Inflammatory macrophage (primary cell): ENCODE data around the gene HDAC6.
"Not testable (repeated sequence)": the region's sequence is repeated elsewhere in the genome, so short reads cannot be mapped to it uniquely, and the experiment has no call there.

Experiments used
- DNase-seq, 2 donors: peaks; one replicate each; pipeline ENCODE4 v3.0.0-alpha.2; 2020 to 2022

HDAC6 gene

DNA sequence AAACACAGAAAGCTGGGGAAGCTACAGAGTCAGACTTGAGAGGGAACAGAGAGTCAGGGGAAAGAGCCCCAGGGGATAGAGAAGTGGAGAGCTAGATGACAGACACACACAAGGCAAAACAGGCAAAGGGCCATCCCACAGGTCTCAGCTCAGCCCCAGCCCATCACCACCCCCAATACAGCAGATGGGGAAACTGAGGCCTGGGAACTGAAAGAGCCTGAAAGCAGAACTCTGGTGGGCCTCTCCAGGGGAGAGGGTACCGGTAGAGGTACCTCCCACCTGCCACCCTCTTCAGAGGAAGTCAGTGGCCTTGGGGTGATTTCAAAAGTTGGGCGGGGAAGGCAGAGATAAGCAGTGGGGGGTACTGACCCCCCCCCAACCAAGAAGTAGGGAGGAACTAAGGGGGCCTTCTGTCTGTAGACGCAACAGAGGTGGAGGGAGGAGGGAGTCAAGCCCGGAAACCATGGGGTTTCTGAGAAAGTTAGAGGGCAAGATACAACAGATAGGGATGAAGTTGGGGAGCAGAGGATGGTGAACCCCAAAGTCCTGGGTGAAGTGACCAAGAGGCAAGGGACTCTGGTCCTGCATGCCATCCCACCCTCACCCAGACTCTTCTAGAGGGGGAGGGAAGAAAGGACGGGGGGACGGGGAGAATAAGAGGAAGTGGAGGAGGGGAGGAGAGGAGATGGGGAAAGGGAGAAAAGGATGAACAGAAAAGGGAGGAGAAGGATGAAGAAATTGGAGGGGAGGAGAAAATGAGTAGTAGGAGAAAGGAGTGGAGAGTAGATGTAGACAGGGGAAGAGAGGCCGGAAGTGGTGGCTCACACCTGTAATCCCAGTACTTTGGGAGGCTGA is 12.3 kb upstream of the HDAC6 start:
- no peak for DNase-seq

- no peak for DNase-seq
These were observed 11.4 kb upstream of the HDAC6 start for GRCh38 chrX:48790477-48790876.

GRCh38 chrX:48791063-48791820 is 10.6 kb upstream of the HDAC6 start:
- DNase-seq, result no peak

GRCh38 chrX:48792219-48792618 is 9.6 kb upstream of the HDAC6 start:
- no peak for DNase-seq

DNA sequence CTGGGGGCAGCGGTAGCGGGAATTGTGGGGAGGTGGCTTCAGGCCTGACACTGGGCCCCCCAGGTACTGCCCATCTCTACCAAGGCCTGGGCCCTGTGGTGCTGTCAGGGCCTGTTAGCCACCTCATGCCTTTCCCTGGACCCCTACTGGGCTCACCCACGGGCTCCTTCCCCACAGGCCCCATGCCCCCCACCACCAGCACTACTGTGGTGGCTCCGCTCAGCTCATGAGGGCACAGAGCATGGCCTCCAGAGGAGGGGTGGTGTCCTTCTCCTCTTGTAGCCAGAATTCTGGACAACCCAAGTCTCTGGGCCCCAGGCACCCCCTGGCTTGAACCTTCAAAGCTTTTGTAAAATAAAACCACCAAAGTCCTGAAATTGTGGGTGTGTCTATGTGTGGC is 7.9 kb upstream of the HDAC6 start:
- DNase-seq, result no peak

- DNase-seq, result peak in 1 of 2 donors; percentile 9
These were observed 7.4 kb upstream of the HDAC6 start for GRCh38 chrX:48794340-48794910.

DNA sequence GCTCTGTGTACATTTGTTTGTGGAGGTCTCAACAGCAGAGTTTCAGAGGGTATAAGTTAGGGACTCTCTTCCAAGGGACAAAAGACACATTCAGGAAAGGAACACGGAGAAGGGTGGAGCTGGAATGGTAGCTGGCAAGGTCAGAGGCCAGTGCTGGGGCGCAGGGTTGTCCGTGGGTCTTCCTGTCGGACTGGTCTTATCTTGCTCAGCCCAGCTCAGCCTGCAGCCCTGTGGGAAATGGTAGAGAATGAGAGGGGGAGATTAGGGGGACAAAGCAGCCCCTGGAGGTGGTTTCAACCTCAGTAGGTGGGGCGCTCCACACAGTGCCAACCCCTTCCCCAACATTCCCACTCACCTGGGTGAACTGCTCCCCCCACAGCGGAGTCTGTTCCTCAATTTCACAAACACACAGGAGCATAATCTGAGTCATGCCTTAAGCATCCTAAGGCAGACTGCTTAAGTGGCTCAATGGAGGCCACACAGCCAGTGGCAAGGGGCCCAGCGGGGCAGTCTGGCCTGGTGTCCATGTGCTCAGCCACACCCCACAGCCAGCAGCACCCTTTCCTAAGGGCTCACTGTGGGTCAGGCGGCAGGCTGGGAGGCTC is 6.9 kb upstream of the HDAC6 start:
- no peak for DNase-seq

GRCh38 chrX:48798318-48798717 is 3.5 kb upstream of the HDAC6 start:
- DNase-seq, result no peak

GRCh38 chrX:48800574-48801279 is 1.1 kb upstream of the HDAC6 start:
- peak; percentile 46 to 48 for DNase-seq

GRCh38 chrX:48802089-48802904 is 430 bp downstream of the HDAC6 start:
- DNase-seq, result peak; percentile 71 to 73

DNA sequence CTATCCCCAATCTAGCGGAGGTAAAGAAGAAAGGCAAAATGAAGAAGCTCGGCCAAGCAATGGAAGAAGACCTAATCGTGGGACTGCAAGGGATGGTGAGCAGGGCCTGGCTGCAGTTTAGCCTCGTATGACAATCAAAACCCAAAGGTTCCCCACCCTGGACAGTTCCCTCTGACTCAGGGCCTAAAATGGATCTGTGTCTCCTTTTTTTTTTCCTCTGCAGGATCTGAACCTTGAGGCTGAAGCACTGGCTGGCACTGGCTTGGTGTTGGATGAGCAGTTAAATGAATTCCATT is 986 bp downstream of the HDAC6 start:
- DNase-seq, result no peak

- peak in 1 of 2 donors; percentile 23 for DNase-seq
These were observed 4.2 kb downstream of the HDAC6 start for GRCh38 chrX:48806081-48806480.

DNA sequence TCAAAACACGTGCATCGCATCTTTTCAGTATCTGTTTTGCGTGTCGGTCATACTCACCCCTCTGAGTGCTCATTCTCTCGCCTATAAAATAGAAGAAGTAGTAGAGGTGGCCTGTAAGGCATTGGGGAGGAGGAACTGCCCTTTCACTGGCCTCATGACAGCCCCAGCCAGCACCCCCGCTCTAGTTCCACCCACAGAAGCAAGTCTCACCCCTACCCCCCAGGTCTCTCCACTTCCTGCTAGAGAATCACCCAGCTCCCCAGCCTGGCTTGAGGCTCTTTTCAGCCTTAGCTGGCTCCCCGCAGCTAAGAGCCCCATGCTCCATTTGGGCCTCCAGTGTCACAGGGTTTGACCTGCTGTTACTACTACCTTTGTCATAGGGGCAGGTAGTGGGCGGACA is 11.8 kb downstream of the HDAC6 start:
- DNase-seq, result peak; percentile 79 to 84

DNA sequence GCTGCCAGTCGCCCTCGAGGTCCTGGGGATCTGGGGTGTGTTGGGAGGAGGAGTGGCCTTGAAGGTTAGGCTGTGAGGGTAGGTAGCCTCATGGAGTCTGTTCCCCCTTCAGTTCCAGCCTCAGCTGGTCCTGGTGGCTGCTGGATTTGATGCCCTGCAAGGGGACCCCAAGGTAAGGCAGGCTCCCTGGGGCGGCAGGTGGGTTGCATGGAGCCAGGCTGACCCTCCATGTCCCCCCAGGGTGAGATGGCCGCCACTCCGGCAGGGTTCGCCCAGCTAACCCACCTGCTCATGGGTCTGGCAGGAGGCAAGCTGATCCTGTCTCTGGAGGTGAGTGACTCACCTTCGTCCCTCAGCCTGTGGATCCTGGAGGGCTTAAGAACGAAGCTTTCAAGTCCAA is 12.9 kb downstream of the HDAC6 start:
- DNase-seq, result no peak

- DNase-seq, result peak in 1 of 2 donors; percentile 27
These were observed 13.4 kb downstream of the HDAC6 start for GRCh38 chrX:48815266-48815665.

DNA sequence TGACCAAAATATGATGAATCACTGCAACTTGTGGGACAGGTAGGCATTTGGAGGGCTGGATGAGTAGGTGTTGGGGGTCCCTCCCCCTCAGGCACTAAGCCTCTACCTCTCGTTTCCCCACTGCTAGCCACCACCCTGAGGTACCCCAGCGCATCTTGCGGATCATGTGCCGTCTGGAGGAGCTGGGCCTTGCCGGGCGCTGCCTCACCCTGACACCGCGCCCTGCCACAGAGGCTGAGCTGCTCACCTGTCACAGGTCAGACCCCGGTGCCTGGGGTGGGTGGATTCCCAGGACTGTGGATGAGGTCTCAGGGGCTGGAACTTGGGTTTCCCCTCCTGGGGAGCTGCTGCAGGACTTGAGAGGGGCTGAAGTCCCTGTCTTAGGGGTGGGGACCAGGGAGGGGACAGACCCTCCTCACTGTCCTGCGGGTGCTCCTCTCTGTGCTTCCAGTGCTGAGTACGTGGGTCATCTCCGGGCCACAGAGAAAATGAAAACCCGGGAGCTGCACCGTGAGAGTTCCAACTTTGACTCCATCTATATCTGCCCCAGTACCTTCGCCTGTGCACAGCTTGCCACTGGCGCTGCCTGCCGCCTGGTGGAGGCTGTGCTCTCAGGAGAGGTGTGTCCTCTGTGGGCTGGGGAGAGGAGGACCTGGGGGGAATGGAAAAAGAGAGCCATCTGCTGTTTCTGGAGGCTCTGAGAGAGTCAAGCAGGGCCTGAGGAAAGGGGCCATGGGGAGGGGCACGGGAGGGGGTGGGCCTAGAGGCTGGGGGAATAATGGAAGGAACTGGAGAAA is 14.3 kb downstream of the HDAC6 start:
- no peak for DNase-seq

GRCh38 chrX:48818098-48818497 is 16.2 kb downstream of the HDAC6 start:
- DNase-seq, result no peak

DNA sequence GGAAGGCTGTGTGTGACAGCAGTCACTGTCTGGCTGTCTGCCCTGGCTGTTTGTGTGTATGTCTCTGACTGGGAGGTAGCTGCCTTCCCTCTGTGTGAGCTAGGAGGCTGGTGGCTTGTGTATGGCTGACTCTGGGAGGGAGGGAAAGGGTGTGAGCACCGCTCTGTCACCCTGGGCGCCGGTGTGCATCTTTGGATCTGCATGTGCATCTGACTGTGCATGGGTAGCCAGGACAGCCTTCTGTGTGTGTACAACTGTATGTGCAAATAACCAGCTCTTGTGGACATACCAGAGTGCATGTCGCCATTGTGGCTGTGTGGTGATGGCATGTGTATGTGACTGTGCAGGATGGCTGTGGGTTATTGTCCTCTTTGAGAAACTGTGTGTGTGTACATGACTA is 17.0 kb downstream of the HDAC6 start:
- no peak for DNase-seq

- not testable (repeated sequence) for DNase-seq
These were observed 17.5 kb downstream of the HDAC6 start for GRCh38 chrX:48819394-48819793.

DNA sequence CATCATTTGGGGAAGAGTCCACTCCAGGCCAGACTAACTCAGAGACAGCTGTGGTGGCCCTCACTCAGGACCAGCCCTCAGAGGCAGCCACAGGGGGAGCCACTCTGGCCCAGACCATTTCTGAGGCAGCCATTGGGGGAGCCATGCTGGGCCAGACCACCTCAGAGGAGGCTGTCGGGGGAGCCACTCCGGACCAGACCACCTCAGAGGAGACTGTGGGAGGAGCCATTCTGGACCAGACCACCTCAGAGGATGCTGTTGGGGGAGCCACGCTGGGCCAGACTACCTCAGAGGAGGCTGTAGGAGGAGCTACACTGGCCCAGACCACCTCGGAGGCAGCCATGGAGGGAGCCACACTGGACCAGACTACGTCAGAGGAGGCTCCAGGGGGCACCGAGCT is 21.2 kb downstream of the HDAC6 start:
- DNase-seq, result no peak

GRCh38 chrX:48824066-48824465 is 22.2 kb downstream of the HDAC6 start:
- no peak for DNase-seq
